HG03571 (cell line): ENCODE measurements around the gene NIPSNAP3A.
"Not testable (repeated sequence)": the region's sequence is repeated elsewhere in the genome, so short reads cannot be mapped to it uniquely, and the experiment has no call there.

Source experiments
- ATAC-seq: cut with Tn5 transposase; IDR thresholded peaks from one replicate; pipeline ENCODE4 v1.9.1; 2021; ENCODE audit not compliant: unreplicated experiment

NIPSNAP3A gene

DNA sequence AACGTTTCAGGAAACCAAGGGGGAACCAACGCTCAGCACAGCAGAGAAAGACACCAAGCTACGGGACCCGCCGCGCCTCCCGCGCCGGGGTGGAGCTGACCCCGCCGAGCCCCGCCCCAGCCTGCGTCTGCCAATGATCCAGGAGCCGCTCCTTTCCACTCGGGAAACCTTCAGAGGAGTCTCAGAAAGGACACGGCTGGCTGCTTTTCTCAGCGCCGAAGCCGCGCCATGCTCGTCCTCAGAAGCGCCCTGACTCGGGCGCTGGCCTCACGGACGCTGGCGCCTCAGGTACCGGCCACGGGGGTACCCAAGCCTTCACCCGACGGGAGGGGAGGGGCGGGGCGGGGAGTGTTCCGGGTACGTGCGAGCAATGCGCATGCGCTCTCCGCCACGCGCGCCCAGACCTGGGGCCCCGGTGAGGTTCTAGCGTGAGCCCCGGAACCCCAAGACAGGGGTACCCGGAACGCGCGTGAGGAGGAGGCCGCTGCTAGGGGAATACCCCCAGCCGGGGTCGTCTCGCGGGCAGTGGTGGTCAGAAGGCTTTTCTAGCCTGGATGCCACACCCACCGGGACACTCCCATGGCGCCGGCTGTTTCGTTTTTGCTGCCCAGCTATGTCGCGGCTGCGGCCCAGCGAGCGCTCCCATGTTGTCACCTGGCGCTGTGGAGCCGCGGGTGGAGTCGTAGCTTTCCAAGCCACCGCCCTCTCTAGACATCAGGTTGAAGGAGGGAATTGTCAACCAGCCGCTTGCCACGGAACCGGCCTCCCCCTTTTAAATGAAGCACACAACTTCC lies at the start of gene NIPSNAP3A:
NIPSNAP3A (plus strand) TSS at position 119 of the 794 bp plus-strand sequence; CDS start at position 229, 110 bp downstream.
- peak; percentile 90 for ATAC-seq

DNA sequence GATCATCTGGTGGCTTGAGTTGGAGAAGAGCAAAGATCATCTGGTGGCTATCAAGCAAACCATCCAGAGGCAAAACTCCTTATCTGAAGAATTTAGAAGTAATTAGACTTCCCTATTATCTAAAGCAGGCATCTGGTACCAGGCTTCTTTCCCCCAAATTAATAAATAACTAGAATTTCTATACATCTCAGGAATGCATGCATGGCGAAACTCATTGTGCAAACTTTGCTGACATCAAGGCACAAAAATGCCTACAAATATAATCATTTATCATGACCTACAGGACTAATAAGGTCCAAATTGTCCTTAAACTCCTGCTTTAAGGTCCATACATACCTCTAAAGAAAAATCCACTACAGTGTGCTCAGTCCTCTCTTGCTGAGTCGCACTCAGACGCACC lies 47.2 kb upstream of the NIPSNAP3A start:
- no peak for ATAC-seq

DNA sequence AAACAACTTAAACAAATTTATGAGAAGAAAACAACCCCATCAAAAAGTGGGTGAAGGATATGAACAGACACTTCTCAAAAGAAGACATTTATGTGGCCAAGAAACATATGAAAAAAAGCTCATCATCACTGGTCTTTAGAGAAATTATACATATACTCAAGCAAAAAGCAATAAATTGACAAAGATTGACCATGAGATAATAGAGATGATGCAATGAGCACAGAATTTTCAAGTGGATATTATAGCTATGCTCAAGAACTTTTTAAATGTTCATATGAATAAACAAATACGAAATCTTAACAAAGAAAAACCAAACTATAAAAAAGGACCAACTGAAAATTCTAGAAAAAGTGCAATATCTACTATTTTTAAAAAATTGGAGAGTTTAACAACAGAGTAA lies 38.7 kb upstream of the NIPSNAP3A start:
- not testable (repeated sequence) for ATAC-seq

DNA sequence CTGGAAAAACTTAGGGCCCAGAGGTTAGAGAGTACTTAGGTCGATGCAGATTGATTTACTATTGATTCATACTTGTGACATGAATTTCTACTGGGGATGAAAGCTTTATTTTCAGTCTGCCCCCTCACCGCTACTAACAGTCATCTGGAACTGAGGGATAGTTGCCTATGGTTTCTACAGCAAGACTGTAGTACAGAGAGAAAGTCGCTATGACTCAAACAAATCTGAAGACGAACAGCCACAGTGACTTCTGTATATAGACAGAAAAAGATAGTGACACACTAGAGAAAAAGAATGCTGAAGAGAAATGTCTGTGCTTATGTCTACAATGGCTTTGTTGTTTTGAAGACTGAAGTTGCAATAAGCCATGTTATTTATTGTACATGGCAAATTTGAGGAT lies 35.9 kb upstream of the NIPSNAP3A start:
- no peak for ATAC-seq

DNA sequence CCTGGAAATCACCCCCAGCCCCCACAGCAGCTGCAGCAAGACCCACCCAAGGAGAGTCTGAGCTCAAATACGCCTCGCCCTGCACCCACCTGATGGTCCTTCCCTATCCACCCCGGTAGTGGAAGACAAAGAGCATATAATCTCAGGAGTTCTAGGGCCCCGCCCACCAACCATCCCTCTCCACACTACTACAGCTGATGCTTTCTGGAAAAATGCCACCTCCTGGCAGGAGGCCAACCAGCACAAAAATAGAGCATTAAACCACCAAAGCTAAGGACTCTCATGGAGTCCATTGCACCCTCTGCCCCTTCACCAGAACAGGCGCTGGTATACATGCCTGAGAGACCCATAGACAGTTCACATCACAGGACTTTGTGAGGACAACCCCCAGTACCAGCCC lies 22.5 kb upstream of the NIPSNAP3A start:
- no peak for ATAC-seq

DNA sequence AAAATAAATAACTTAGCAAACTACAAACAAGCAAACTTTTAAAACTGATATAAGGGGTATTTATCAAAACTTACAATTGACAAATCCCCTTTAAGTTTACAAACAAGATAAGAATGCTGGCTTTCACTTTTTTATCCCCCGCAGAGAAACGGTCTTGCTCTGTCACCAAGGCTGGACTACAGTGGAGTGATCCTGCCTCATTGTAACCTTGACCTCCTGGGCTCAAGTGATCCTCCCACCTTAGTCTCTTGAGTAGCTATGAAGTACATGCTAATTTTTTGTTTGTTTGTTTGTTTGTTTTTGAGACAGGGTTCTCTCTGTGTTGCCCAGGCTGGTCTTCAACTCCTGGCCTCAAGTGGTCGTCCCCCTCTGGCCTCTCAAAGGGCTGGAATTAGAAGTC lies 9.0 kb upstream of the NIPSNAP3A start:
- ATAC-seq: no peak

DNA sequence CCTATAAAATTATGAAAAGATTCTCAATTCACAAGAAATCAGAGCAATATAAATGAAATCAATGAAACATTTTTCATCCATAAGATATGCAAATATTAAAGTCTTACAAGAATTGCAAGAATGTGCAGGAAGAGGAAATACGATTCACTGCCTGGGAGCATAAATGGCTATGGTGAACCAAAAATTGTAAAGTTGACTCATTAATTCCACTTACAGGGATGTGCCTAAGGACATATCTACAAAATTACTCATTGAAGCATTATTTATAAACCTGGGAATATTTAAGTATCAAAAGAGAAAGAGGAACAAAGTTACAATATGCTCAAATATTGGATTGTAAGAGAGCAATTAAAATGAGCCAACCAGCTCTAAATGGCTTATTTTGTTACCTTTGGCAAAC lies 6.9 kb upstream of the NIPSNAP3A start:
- no peak for ATAC-seq

DNA sequence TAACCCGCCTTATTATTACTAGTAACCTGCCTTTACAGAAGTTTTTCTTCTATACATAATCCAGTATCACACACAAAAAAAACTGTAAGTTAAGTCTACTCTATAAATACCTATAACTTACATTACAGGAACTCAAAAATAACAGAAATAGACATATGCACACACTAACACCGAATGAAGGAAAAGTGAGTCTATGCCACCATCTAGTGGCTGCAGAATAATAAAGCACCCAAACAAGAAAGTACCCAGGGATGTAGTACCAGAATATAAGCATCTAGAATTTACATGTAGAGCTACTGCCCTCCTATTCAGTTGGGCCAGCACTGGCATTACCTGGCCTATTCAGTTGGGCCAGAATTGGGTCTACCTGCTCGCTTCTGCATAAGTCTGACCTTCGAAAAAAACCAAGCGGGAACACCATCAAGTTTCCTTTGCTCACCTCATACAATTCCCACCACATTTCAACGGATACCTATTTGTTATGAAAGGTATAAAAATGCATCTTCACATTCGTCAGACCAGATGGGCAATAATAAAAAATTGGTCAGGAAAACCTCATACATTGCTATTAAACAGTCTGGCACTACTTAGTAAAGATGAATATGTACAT lies 4.0 kb upstream of the NIPSNAP3A start:
- peak; percentile 40 for ATAC-seq

DNA sequence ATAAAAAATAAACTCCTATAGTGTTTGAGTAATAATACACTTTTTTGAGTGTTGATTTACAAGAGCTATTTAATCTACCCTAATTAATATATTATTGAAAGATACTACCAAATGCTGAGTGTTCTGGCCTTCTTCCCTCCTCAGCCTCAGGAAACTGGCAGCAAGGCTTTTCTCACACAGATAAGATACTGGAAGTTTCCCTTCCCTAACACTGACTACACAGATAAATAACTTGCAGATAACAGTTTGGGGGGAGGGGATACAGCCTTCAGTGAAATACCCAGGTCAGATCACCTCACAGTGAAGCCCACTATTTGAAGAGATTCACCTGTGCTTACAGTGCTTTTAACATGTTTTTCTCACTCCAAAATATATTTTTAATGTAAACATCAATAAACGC lies 1.6 kb upstream of the NIPSNAP3A start:
- ATAC-seq: no peak

DNA sequence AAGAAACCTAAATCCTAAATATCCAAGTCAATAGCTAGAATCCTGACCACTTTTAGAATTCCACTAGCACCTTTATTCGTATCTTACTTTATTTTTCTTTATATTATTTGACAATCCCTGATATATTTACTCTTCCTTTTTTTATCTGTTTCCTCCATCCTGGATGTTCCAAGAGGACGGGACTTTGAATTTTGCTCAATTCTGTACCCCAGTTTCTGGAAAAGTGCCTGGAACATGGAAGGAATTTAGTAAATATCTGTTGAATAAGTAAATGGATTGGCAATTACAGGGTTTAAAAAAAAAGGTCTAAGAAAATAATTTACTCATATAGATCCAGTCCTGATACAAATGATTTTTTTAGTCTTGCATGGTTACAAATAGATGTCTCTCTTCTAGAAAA lies 1.2 kb upstream of the NIPSNAP3A start:
- no peak for ATAC-seq

DNA sequence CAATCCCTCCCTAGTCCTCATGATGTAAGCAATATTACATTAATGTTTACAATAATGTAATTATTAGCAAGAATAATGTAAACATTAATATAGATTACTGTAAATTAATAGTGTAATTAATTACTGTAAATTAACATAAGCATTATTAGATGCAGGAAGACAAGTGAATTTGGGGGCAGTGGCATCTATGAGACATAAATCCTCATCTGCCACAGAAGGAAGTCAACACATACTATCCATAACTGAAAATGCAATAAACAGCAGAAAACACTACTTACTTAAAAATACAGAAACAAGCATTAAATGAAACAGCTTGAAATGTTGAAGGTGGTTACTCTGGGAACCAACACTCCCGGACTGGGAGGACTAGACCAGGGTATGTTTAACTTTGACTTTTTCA lies 685 bp upstream of the NIPSNAP3A start:
- no peak for ATAC-seq

DNA sequence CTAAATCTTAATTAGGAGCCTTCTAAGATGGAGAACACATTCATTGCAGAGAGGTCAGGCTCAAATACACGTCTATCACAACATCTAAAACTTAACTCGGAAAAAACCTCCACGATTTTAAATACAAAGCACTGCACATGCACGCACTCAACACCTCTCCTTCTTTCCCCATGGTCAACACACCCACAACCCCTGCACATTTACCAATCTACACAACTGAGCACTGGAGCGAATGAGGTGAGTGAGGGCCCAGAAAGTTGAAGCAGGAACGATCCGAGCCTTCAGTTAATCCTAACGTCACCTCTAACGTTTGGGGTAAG lies 278 bp upstream of the NIPSNAP3A start:
- no peak for ATAC-seq

DNA sequence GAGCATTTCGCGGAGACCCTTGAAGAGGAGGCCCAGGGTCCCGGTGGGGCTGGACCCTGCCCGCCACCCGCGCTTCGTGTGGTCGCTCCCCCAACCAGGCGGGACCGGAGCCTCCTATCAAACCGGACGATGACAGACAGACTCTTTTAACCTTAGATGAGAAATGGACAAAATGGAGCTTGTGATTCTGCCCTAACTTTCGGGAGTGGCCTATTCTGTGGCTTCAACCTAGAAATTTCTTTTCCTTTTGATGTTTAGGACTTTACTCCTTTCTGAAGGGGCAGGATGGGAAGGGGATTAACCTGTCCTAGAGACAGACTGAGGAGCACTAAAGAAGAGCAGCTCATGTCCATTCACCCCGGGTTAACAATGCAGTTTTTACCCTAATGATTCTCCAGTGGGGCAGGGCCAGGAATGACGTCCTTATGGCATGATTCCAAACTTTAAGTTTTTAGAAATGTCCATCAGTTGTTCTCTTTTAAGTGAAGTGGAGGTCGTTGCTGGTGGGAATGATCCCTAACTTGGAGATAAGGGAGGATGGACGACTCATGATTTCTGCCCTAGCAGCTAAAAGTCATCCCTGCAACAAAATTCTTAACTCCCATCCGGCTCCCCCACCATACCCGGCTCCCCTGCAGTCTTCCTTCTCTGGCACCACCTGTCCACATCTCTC lies 1.0 kb downstream of the NIPSNAP3A start:
- peak; percentile 3 for ATAC-seq

DNA sequence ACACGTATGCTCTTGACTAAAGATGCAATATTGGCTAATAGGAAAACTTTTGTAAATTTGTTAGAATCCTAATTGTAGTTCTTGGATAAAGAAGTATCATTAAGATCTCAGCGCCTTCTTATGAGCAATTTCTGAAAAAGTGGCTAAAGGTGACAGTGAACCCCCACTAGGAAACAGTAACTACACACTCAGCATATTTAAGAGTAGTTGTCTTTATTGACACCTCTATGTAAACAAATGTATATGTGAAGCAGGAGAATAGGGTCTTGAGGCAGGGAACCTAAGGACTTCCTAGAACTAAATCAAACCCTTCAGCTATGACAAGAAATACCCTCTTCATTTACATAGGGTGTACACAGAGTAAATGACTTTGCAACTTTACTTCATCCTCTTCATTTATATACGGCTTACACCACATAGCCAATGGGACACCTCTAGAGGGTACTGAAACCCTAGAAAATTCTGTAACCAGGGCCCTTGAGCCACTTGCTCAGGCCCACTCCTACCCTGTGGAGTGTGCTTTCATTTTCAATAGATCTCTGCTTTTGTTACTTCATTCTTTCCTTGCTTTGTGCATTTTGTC lies 2.8 kb downstream of the NIPSNAP3A start:
- no peak for ATAC-seq

DNA sequence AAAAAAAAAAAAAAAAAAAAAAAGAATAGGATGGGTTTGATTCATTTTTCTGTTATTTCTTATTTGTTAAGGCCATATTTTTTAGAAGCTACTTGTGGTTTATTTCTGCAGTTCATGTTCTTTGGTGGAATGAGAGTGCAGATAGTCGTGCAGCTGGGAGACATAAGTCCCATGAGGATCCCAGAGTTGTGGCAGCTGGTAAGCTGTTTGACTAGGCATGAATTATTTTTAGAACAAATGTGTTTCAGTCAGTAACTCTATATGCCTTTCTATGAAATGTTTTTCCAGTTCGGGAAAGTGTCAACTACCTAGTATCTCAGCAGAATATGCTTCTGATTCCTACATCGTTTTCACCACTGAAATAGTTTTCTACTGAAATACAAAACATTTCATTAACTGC lies 11.5 kb downstream of the NIPSNAP3A start:
- ATAC-seq: no peak

DNA sequence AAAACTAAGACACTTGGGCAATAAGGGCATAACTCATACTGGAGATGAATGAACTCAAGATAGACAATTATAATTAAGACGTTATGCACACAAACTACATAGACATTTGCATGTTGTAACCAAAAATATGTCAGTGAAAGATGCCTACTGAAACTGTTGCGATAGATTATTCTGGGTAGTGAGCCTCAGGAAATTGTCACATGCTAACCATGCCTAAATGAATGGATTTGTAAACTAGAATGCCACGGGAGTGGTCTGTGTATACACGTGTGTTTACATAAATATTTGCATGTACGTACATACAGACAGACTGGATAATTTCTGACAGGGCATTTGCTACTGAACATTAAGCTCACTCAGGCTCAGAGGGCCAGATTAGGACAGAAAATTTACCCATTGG lies 17.7 kb downstream of the NIPSNAP3A start:
- ATAC-seq: no peak

DNA sequence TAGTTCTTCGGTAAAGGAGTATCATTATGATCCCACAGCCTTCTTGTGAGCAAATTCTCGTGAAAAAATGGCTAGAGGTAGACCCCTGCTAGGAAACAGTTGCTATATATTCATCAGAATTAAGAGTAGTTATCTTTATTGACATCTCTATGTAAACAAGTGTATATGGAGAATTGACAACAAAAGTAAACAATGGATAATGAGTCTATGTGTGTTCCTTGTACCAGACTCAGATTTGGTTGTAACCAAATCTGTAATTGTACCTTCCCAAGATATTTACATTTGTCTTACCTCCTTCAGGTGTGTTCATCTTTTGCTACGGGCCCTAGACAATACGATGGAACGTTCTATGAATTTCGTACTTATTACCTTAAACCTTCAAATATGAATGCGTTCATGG lies 18.5 kb downstream of the NIPSNAP3A start:
- no peak for ATAC-seq

DNA sequence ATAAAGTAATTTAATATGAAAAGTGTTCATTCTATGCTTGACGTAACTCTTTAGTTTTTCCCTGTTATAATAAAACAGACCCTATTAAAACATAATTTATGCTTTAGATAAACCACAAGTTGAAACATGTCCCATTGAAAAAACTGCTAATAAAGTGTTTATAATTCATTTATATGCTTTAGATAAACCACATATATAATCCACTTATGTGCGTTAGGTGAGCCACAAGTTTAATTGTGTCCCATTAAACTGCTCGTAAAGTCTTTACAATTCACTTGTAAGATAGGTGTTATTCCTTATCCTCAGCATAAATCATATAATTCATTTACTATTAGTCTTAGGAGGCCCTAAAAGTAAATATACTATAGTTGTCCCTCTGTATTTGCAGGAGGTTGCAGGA lies 20.0 kb downstream of the NIPSNAP3A start:
- ATAC-seq: no peak

DNA sequence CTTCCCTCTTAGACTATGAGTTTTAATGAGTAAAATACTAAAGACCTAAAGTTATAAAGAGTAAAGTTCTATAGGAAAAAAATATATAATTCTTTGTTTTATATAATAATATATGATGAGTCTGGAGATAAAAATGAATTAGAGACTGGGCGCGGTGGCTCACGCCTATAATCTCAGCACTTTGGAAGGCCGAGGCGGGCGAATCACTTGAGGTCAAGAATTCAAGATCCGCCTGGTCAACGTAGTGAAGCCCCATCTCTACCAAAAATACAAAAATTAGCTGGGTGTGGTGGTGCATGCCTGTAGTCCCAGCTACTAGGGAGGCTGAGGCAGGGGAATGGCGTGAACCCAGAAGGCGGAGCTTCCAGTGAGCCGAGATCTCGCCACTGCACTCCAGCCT lies 21.5 kb downstream of the NIPSNAP3A start:
- ATAC-seq: not testable (repeated sequence)

DNA sequence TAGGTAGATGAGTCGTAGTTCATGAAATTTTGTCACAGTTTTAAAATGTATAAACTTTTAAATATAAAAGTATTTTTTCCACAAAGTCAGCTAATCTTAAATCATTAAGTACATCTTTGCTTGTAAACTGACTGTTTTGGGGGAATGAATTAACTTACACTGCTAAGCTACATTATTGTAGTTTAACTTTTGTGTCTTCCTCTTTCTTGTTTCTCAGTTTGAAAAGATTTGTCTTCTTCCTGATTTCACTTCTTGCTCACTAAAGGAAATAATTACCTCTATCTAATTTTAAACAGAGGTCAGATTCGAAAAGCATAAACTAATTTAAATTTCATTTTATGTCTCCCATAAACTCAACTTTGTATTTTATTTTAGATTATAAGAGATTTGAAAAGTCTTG lies 22.2 kb downstream of the NIPSNAP3A start:
- ATAC-seq: peak; percentile 40

DNA sequence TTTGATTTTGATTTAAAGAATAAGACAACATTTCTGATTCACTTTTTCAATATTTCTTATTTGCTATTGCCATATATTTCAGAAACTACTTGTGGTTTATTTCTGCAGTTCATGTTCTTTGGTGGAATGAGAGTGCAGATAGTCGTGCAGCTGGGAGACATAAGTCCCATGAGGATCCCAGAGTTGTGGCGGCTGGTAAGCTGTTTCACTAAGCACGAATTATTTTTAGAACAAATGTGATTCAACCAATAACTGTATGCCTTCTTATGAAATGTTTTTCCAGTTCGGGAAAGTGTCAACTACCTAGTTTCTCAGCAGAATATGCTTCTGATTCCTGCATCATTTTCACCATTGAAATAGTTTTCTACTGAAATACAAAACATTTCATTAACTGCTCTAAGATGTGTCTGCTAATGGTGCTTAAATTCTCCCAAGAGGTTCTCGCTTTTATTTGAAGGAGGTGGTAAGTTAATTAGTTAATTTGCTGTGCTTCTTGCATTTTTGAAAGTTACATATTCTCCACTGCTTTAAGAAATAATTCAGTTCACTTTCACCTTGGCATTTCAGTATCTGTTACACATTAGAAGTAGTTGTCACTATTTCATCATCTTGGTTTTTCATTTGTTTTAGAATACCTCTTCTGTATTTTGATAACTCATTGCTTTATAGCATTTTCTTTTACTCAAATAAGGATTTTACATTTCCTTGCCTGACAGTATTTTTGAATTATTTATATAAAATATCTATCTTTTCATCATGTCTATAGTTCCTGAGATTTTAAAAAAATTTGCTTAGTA lies 25.4 kb downstream of the NIPSNAP3A start:
- ATAC-seq: peak; percentile 22
